MM.1S (cell line): ENCODE data around the gene FAM181A.

Experiments used
- EZH2 ChIP-seq: fragments of 300-600 bp; sonication (generic); optimal IDR thresholded peaks from 2 replicates; pipeline ENCODE3; 2017; ENCODE audit warnings: low read depth, mild to moderate bottlenecking, antibody characterized with exemption, low read length, mixed read lengths
- EZH2phosphoT487 ChIP-seq: fragments of 300-600 bp; sonication (generic); IDR thresholded peaks from 2 replicates; pipeline ENCODE4 v1.6.1; 2018; ENCODE audit warnings: antibody characterized with exemption, low read length
- TF ChIP-seq, protein P1 (sequence below): fragments of 300-600 bp; sonication (generic); IDR thresholded peaks from 2 replicates; pipeline ENCODE4 v1.5.1; 2016; ENCODE audit warnings: antibody characterized with exemption, low read length, mixed read lengths

DNA sequence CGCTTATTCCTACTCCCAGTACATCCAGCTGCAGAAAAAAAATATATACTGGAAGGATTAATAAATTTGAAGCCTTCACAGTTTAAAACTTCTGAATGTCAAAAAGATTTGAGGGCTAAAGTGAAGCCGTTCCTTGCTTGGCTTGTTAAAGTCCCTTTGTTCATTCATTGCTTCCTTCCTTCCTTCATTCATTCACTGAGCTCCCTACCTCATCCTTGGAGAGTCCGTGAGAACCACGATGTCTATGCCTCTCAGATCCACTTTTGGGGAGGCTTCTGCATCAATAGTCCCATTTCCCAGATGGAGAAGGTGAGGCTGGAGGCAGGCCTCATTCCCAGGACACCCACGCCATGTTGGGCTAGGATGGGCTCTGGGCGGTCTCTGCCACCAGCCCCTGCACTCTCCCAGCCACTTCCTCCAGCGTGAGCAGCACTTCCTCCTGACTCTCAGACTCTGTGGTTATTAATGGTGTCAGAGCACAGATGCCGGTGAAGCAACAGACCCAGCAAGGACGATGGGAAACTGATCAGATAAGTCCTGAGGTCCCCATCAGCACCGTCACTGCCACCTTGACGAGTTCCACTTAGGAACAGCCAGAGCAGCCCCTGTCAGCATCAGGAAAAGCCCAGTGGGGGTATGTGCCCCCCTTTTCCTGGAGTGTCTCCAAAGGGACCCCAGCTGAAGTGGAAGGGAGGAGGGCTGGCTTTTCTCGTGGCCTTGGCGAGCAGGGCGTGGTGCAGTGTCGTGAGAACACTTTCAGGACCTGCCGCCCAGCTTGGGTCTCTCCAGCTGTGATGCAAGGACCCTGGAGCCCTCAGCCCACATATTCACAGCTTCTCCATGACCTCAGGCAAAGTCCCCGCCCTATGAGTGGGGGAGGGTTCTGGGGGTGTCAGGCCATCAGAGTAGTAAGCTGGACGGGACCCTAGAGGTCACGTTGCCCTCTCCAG lies 28.0 kb downstream of the FAM181A start:
- TF ChIP-seq, protein P1, sequence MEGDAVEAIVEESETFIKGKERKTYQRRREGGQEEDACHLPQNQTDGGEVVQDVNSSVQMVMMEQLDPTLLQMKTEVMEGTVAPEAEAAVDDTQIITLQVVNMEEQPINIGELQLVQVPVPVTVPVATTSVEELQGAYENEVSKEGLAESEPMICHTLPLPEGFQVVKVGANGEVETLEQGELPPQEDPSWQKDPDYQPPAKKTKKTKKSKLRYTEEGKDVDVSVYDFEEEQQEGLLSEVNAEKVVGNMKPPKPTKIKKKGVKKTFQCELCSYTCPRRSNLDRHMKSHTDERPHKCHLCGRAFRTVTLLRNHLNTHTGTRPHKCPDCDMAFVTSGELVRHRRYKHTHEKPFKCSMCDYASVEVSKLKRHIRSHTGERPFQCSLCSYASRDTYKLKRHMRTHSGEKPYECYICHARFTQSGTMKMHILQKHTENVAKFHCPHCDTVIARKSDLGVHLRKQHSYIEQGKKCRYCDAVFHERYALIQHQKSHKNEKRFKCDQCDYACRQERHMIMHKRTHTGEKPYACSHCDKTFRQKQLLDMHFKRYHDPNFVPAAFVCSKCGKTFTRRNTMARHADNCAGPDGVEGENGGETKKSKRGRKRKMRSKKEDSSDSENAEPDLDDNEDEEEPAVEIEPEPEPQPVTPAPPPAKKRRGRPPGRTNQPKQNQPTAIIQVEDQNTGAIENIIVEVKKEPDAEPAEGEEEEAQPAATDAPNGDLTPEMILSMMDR = no peak
- TF ChIP-seq EZH2 (no peak), EZH2phosphoT487 (no peak)
